Effector memory CD4-positive, alpha-beta T cell (primary cell): ENCODE measurements around the gene CCDC34.

ENCODE experiments used
- DNase-seq, 3 donors: peaks; one replicate each; pipeline ENCODE4 v3.0.0-alpha.2; 2020
- H3K27ac ChIP-seq: 2 replicates; pipeline ENCODE4 v1.7.0; 2013; ENCODE audit warnings: mild to moderate bottlenecking, low read length, moderate library complexity; ENCODE audit not compliant: insufficient read depth, poor library complexity, severe bottlenecking
- H3K27me3 ChIP-seq: replicated peaks from 2 replicates; pipeline ENCODE4 v1.7.0; 2013; ENCODE audit warnings: mild to moderate bottlenecking, low read length; ENCODE audit not compliant: insufficient read depth, control insufficient read depth, poor library complexity, severe bottlenecking
- H3K36me3 ChIP-seq: 2 replicates; pipeline ENCODE4 v1.7.0; 2013; ENCODE audit warnings: mild to moderate bottlenecking, low read length, moderate library complexity; ENCODE audit not compliant: control insufficient read depth, insufficient read depth
- H3K4me1 ChIP-seq: 2 replicates; pipeline ENCODE4 v1.7.0; 2013; ENCODE audit warnings: low read length, mild to moderate bottlenecking; ENCODE audit not compliant: control insufficient read depth, insufficient read depth, poor library complexity, severe bottlenecking
- H3K4me3 ChIP-seq: 2 replicates; pipeline ENCODE4 v1.7.0; 2013; ENCODE audit warnings: low read length, low read depth, mild to moderate bottlenecking; ENCODE audit not compliant: insufficient read depth, poor library complexity, severe bottlenecking
- H3K9me3 ChIP-seq: 2 replicates; pipeline ENCODE4 v1.7.0; 2013; ENCODE audit warnings: mild to moderate bottlenecking, low read length, moderate library complexity; ENCODE audit not compliant: control insufficient read depth

Gene CCDC34

GRCh38 chr11:27404427-27404826, 41.4 kb upstream of the CCDC34 start:
- DNase-seq, result no peak
- no peak overlapping the region for H3K27ac ChIP-seq
- no peaks in the 10 kb centered on the region for H3K9me3 ChIP-seq
- H3K27me3 ChIP-seq, result no peaks in the 10 kb centered on the region
- no peaks in the 10 kb centered on the region for H3K36me3 ChIP-seq
- no peak overlapping the region for H3K4me3 ChIP-seq
- no peaks in the 10 kb centered on the region for H3K4me1 ChIP-seq

- Histone ChIP-seq H3K36me3 (no peaks in the 10 kb centered on the region), H3K27me3 (no peaks in the 10 kb centered on the region), H3K4me3 (no peak overlapping the region), H3K27ac (no peak overlapping the region), H3K9me3 (no peaks in the 10 kb centered on the region), H3K4me1 (no peaks in the 10 kb centered on the region)
- DNase-seq, result no peak
Observed at GRCh38 chr11:27403195-27403594, 40.2 kb upstream of the CCDC34 start.

GRCh38 chr11:27402450-27402849, 39.4 kb upstream of the CCDC34 start:
- H3K27me3 ChIP-seq, result no peaks in the 10 kb centered on the region
- no peak for DNase-seq
- no peaks in the 10 kb centered on the region for H3K9me3 ChIP-seq
- H3K36me3 ChIP-seq, result no peaks in the 10 kb centered on the region
- H3K27ac ChIP-seq, result no peak overlapping the region
- no peak overlapping the region for H3K4me3 ChIP-seq
- H3K4me1 ChIP-seq, result no peaks in the 10 kb centered on the region

GRCh38 chr11:27401833-27402316, 38.9 kb upstream of the CCDC34 start:
- Histone ChIP-seq H3K4me1 (no peaks in the 10 kb centered on the region), H3K27ac (no peak overlapping the region), H3K9me3 (no peaks in the 10 kb centered on the region), H3K4me3 (no peak overlapping the region), H3K27me3 (no peaks in the 10 kb centered on the region), H3K36me3 (no peaks in the 10 kb centered on the region)
- no peak for DNase-seq

DNA sequence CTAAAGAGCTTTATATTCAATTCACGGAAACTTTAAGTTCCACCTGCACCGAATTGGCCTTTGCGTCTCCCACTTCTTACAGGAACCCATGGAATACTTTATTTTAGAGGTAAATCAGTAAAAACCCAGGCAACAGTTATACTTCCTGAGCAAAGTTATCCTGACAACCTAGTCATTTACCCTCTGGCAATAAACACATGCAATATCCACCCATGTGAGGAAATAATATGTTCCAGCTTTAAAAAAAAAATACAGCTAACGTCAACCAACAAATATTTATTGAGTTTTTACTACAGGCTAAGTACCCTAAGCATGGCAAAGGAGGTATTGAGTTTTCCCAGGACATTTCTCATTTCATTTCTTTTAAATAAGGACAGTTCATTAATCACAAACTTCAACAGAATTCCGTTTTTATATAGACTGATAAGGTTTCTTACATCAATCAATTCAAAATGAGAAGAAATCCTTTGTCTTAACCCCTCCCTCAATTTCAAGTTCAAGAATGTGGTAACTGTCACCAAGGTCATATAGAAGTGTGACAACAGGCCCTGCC, 38.3 kb upstream of the CCDC34 start:
- no peak for DNase-seq
- H3K27ac ChIP-seq, result no peak overlapping the region
- no peaks in the 10 kb centered on the region for H3K27me3 ChIP-seq
- no peaks in the 10 kb centered on the region for H3K4me1 ChIP-seq
- no peaks in the 10 kb centered on the region for H3K9me3 ChIP-seq
- H3K36me3 ChIP-seq, result no peaks in the 10 kb centered on the region
- H3K4me3 ChIP-seq, result no peak overlapping the region

- Histone ChIP-seq H3K27me3 (no peaks in the 10 kb centered on the region), H3K27ac (no peak overlapping the region), H3K4me1 (no peaks in the 10 kb centered on the region), H3K9me3 (no peaks in the 10 kb centered on the region), H3K4me3 (no peak overlapping the region), H3K36me3 (no peaks in the 10 kb centered on the region)
- no peak for DNase-seq
Observed at GRCh38 chr11:27398400-27398770, 35.4 kb upstream of the CCDC34 start.

DNA sequence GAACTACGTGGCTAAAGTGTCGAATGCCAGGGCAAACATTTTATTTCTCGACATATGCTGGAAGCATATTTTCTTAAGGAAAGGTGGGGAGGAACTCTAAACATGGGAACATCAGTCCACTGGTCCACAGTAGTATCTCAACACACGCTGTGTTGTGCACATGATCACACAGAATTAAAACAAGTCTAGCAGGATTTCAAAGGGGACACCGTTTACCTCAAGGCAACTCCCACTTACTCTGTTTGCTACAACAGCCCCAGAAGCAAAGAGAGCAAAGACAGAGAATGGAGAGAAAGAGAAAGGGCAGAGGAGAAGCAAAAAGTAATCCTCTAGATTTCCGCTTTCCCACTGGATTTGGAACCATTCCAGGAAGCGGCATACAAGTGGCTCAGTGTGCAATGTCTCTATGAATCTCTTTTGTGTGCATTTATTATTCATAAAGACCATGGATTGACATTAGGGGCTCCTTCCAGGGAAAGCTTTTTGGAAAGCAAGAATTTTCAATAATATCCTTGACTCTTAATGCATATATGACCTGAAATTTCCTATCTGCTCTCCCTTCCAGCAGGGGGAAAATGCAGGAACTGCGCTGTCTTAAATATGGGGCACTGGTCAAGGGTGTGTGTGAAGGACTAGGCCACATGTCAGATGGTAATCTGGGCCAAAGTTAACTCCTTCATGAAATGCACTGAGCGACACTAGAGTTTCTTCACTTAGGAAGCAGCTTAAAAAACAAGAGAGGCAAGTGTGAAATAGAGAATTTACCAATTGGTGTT, 34.8 kb upstream of the CCDC34 start:
- DNase-seq, result no peak
- Histone ChIP-seq H3K9me3 (no peaks in the 10 kb centered on the region), H3K4me1 (no peaks in the 10 kb centered on the region), H3K27ac (no peak overlapping the region), H3K36me3 (no peaks in the 10 kb centered on the region), H3K4me3 (no peak overlapping the region), H3K27me3 (no peaks in the 10 kb centered on the region)

- Histone ChIP-seq H3K4me1 (no peaks in the 10 kb centered on the region), H3K9me3 (no peaks in the 10 kb centered on the region), H3K27me3 (no peaks in the 10 kb centered on the region), H3K27ac (no peak overlapping the region), H3K4me3 (no peak overlapping the region), H3K36me3 (no peaks in the 10 kb centered on the region)
- no peak for DNase-seq
Observed at GRCh38 chr11:27396259-27396839, 33.3 kb upstream of the CCDC34 start.

GRCh38 chr11:27395556-27396258, 32.7 kb upstream of the CCDC34 start:
- H3K4me3 ChIP-seq, result no peak overlapping the region
- DNase-seq, result no peak
- no peaks in the 10 kb centered on the region for H3K9me3 ChIP-seq
- no peak overlapping the region for H3K27ac ChIP-seq
- no peaks in the 10 kb centered on the region for H3K27me3 ChIP-seq
- no peaks in the 10 kb centered on the region for H3K4me1 ChIP-seq
- H3K36me3 ChIP-seq, result no peaks in the 10 kb centered on the region

- H3K27me3 ChIP-seq, result no peaks in the 10 kb centered on the region
- no peaks in the 10 kb centered on the region for H3K4me1 ChIP-seq
- no peak overlapping the region for H3K27ac ChIP-seq
- no peak for DNase-seq
- no peaks in the 10 kb centered on the region for H3K9me3 ChIP-seq
- no peak overlapping the region for H3K4me3 ChIP-seq
- H3K36me3 ChIP-seq, result no peaks in the 10 kb centered on the region
Observed at GRCh38 chr11:27394781-27395228, 31.8 kb upstream of the CCDC34 start.
